GM12864 (cell line): ENCODE data around the gene PSMD12.
A peak's percentile ranks its signal among the peaks of the same experiment; 100 is the strongest.
"Not testable (repeated sequence)": the region's sequence is repeated elsewhere in the genome, so short reads cannot be mapped to it uniquely, and the experiment has no call there.

Source experiments
- DNase-seq: peaks from one replicate; pipeline ENCODE4 v3.0.0-alpha.2; 2011; ENCODE audit warnings: low read depth
- H3K4me3 ChIP-seq: 2 replicates; pipeline ENCODE4 v1.5.1; 2011; ENCODE audit warnings: mild to moderate bottlenecking, low read depth, low read length, control low read depth
- TF ChIP-seq, protein P1 (sequence below): IDR thresholded peaks from 2 replicates; pipeline ENCODE4 v1.5.1; 2011; ENCODE audit warnings: low read depth, mild to moderate bottlenecking, moderate library complexity, low read length, control low read depth, inconsistent platforms; ENCODE audit errors: missing control alignments

The PSMD12 gene

DNA sequence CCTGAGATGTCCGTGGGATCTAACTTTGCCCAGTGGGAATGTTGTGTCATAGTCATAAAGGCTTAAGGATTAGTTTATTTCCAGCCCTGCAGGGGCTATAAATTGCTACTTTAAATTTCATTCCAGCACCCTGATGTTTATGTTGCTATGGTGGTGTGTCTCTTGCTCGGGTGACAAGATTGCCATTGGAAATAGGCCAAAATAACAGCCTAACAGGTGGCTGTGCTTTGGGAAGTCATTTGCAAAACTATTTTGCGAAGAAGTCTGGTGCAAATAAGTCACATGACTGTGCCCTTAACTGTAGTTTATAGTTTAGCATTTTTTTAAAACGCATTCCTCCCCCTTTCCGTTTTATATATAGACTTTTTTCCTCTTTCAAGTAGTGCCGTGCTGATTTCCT, 33.8 kb upstream of the PSMD12 start:
- H3K4me3 ChIP-seq = no peak overlapping the region
- TF ChIP-seq, protein P1, sequence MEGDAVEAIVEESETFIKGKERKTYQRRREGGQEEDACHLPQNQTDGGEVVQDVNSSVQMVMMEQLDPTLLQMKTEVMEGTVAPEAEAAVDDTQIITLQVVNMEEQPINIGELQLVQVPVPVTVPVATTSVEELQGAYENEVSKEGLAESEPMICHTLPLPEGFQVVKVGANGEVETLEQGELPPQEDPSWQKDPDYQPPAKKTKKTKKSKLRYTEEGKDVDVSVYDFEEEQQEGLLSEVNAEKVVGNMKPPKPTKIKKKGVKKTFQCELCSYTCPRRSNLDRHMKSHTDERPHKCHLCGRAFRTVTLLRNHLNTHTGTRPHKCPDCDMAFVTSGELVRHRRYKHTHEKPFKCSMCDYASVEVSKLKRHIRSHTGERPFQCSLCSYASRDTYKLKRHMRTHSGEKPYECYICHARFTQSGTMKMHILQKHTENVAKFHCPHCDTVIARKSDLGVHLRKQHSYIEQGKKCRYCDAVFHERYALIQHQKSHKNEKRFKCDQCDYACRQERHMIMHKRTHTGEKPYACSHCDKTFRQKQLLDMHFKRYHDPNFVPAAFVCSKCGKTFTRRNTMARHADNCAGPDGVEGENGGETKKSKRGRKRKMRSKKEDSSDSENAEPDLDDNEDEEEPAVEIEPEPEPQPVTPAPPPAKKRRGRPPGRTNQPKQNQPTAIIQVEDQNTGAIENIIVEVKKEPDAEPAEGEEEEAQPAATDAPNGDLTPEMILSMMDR = no peak
- DNase-seq = no peak

DNA sequence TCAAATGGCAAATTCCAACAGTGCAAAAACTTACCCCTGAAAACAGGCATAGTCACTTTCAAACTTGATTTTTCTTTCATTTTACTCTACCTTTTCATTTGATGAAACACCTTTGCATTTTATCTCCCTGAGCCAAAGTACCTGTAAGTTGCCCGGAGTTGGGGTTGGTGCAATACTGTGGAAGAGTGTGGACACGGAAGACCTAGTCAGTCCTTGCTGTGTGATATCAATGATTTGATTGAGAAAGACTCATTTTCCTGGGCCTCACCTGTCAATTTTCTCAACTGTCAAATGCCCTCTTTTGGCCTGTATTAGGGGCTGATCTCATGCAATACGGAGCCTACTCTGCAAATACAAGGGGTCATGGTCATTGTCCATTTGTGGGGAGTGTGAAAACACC, 33.3 kb upstream of the PSMD12 start:
- TF ChIP-seq, protein P1 = no peak
- no peak overlapping the region for H3K4me3 ChIP-seq
- no peak for DNase-seq

DNA sequence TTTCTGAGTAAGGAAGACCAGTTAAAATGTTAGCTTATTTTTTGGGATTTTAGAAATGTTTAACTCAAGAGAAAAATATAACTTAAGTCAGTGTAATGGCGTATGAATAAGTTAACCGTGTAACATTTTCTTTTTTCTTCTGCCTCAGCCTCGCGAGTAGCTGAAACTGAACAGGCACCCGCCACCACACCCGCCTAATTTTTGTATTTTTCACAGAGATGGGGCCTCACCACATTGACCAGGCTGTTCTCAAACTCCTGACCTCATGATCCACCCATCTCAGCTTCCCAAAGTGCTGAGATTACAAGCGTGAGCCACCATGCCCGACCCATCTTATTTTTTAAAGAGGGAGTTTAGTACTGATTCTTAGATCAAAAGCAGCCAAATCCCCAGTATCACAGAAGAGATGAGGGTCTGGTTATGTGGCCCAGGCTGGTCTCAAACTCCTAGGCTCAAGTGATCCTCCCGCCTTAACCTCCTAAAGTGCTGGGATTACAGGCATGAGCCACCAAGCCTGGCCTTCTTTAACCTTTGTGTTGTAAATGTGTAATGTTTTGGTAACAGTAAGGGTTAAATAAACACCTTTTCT, 27.5 kb upstream of the PSMD12 start:
- H3K4me3 ChIP-seq = no peak overlapping the region
- DNase-seq = no peak
- TF ChIP-seq, protein P1 = no peak

DNA sequence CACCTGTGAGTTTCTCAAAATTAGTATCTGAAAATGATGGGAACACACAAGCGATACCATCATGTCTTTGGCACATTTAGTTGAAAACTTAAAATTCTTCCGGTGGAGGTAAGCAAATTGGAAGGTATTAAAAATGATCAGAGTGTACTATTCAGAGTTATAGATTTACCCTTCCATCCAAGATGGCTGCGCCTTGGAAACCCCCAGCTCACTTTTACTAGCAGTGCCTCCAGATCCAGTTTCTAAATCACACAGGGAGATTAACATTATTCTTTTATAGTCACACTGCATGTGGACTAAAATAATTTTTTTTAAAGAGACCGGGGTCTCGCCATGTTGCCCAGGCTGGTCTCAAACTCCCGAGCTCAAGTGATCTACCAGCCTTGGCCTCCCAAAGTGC, 25.7 kb upstream of the PSMD12 start:
- no peak for DNase-seq
- TF ChIP-seq, protein P1 = no peak
- no peak overlapping the region for H3K4me3 ChIP-seq

DNA sequence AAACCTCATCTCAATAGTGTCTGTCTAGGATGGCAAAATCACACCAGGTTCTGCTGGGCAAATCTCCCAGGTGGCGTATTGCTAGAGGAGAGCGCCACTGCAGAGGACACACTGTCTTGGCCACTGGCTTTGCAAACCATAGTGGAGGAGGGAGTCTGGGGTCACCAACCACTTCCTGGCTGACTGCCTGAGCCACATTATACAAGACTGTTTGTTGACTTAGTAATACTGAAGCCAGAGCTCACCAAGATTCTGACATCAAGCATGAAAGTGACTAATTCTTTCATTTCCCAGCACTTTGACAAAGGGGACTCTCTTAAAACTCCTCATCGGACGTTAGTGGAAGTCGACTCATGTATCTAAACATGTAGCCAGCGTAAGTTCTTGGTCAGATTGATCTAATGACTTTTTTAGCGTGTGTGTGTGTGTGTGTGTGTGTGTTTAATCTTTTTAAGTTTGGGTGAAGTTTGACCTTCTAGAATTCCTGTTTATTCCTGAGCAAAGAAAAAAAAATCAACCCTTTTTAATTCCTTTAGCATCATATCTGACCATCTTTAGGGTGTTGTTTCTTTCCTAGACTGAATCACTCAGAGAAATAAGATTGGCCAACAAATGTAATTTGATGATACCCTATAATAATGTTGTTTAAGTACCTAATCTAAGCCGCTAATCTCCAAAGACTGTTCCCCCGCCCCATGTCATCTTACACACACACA, 24.4 kb upstream of the PSMD12 start:
- peak; percentile 58 for DNase-seq
- H3K4me3 ChIP-seq = no peak overlapping the region
- TF ChIP-seq, protein P1 = no peak

DNA sequence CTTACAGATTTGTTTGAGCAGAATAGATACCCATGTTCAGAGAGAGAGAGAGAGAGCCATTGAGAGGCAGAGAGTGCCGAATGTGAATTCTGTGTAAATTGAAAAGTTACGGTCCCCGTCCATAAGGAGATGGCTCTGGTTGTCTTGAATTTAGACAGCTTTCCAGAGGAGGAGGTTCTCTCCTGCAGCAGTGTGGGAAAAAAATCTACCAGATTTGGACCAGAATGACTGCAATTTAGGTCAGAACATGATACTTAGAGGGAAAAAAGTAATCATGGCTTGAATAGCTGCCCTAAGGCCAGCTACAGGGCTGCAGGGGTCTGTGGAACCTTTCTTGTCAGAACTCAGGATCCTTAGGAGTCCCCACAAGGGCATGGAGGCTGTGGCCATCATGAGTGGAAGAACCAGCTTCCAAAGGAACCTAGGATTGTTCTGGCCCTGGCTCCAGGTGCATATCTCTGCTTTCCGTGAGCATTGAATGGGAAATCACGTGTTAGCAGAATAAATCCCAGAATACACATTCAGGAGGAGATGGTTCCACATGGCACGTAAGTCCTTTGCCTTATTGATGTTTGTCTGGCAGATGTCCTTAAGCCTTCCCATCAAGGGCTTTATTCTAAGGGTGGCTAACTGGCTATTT, 23.7 kb upstream of the PSMD12 start:
- TF ChIP-seq, protein P1 = no peak
- no peak overlapping the region for H3K4me3 ChIP-seq
- DNase-seq = no peak

DNA sequence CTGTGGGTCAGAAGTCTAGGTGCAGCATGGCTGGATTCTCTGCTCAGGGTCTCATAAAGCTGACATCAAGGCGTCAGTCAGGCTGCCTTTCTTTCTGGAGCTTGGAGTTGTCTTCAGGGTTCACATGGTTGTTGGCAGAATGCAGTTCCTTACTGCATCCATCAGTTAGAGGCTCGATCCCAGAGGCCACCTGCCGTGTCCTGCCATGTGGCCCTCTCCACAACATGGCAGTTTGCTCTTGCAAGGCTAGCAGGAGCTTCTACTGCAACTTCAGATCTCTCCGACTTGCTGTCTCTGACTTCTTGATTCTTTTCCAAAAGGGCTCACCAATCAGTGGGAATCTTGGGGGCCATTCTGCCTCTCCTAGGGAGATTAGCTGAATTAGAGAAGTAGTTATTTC, 22.6 kb upstream of the PSMD12 start:
- H3K4me3 ChIP-seq = no peak overlapping the region
- DNase-seq = no peak
- TF ChIP-seq, protein P1 = no peak

DNA sequence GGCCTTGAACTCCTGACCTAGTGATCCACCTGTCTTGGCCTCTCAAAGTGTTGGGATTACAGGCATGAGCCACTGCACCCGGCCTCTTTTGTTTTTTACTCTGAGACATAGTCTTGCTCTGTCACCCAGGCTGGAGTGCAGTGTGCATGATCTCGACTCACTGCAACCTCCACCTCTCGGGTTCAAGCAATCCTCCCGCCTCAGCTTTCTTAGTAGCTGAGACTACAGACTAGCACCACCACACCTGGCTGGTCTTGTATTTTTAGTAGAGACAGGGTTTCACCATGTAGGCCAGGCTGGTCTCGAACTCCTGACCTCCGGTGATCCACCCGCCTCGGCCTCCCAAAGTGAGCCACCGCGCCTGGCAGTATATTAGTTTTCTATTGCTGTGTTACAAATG, 22.2 kb upstream of the PSMD12 start:
- not testable (repeated sequence) for H3K4me3 ChIP-seq, DNase-seq
